Colonic mucosa (tissue), 4 donors: ENCODE data around the gene KLHL8. TPM values are rescaled to one million over a fixed set of nuclear protein-coding genes. Genes with fewer than 3 reads are reported as not detected.

ENCODE experiments used
- DNase-seq: peaks from one replicate; pipeline ENCODE4 v3.0.0-alpha.2; 2020
- H3K27ac ChIP-seq: fragments of 200-600 bp; one replicate; pipeline ENCODE4 v1.8.0; 2021
- H3K27me3 ChIP-seq: fragments of 200-600 bp; one replicate; pipeline ENCODE4 v1.8.0; 2021
- H3K36me3 ChIP-seq: fragments of 200-600 bp; one replicate; pipeline ENCODE4 v1.8.0; 2021
- H3K4me1 ChIP-seq: fragments of 200-600 bp; one replicate; pipeline ENCODE4 v1.8.0; 2021; ENCODE audit warnings: mild to moderate bottlenecking
- H3K4me3 ChIP-seq: fragments of 200-600 bp; one replicate; pipeline ENCODE4 v1.8.0; 2021
- H3K9ac ChIP-seq, 2 donors: one replicate each; pipeline ENCODE4 v1.7.0; 2013; ENCODE audit warnings: control low read depth in 2 of 2, low read depth in 2 of 2, low read length in 2 of 2
- H3K9me3 ChIP-seq: fragments of 200-600 bp; one replicate; pipeline ENCODE4 v1.8.0; 2021
- CTCF ChIP-seq: fragments of 200-600 bp; IDR thresholded peaks from one replicate; pipeline ENCODE4 v1.8.0; 2022; ENCODE audit warnings: antibody characterized with exemption, mild to moderate bottlenecking
- intact Hi-C: fragments of 100-400 bp; cut with DNase I; formaldehyde crosslinking; loops from one replicate; pipeline ENCODE4 v1.14.1; 2022
- total RNA-seq, 2 donors: library from RNA; stranded (reverse); fragmentation: NEBNext Ultra II Directional in 1 of 2; extraction: Animal tissue kit (Norgen Biotek cat#: 25700) in 1 of 2; gene quantifications; one replicate each; pipeline ENCODE4 v1.2.1, GENCODE V29; 2021
- donor health status: healthy.
- donor health status: DM: no; HTN: no; CAD: no.
- donor health status: DM: no; HTN: no; CAD: no.

KLHL8 gene
- total RNA-seq, 2 donors from 2014 or later = 19.5 to 19.7 TPM

- no peak for DNase-seq
- Histone ChIP-seq H3K9ac (no peak overlapping the region), H3K4me3 (no peak overlapping the region), H3K36me3 (no peaks in the 10 kb centered on the region), H3K27ac (no peak overlapping the region), H3K9me3 (no peaks in the 10 kb centered on the region), H3K4me1 (no peaks in the 10 kb centered on the region), H3K27me3 (no peaks in the 10 kb centered on the region)
- TF ChIP-seq CTCF = no peak
- intact Hi-C loops = no loop called here
Observed at GRCh38 chr4:87209182-87209581, 11.2 kb downstream of the KLHL8 start.

- Histone ChIP-seq H3K9ac (no peak overlapping the region), H3K4me1 (no peaks in the 10 kb centered on the region), H3K27ac (no peak overlapping the region), H3K4me3 (no peak overlapping the region), H3K36me3 (no peaks in the 10 kb centered on the region), H3K27me3 (no peaks in the 10 kb centered on the region), H3K9me3 (no peaks in the 10 kb centered on the region)
- intact Hi-C loops = no loop called here
- TF ChIP-seq CTCF = no peak
- no peak for DNase-seq
Observed at GRCh38 chr4:87204559-87204958, 15.9 kb downstream of the KLHL8 start.

GRCh38 chr4:87196927-87197326, 23.5 kb downstream of the KLHL8 start:
- intact Hi-C loops = no loop called here
- no peaks in the 10 kb centered on the region for H3K36me3 ChIP-seq
- H3K27me3 ChIP-seq = no peaks in the 10 kb centered on the region
- TF ChIP-seq CTCF = no peak
- no peak for DNase-seq
- no peaks in the 10 kb centered on the region for H3K9me3 ChIP-seq
- H3K27ac ChIP-seq = no peak overlapping the region
- H3K4me1 ChIP-seq = no peaks in the 10 kb centered on the region
- no peak overlapping the region for H3K4me3 ChIP-seq
- no peak overlapping the region for H3K9ac ChIP-seq

GRCh38 chr4:87196146-87196545, 24.3 kb downstream of the KLHL8 start:
- H3K4me1 ChIP-seq = no peaks in the 10 kb centered on the region

GRCh38 chr4:87193958-87194675, 26.3 kb downstream of the KLHL8 start:
- Histone ChIP-seq H3K9me3 (no peaks in the 10 kb centered on the region), H3K9ac (no peak overlapping the region), H3K27me3 (no peaks in the 10 kb centered on the region), H3K36me3 (no peaks in the 10 kb centered on the region), H3K27ac (no peak overlapping the region), H3K4me3 (no peak overlapping the region), H3K4me1 (no peaks in the 10 kb centered on the region)
- intact Hi-C loops = no loop called here
- no peak for TF ChIP-seq CTCF
- DNase-seq = no peak

More at GRCh38 chr4:87196146-87196545, 24.3 kb downstream of the KLHL8 start:
- no peak for DNase-seq
- no peak overlapping the region for H3K9ac ChIP-seq
- H3K27ac ChIP-seq = no peak overlapping the region
- TF ChIP-seq CTCF = no peak
- no peak overlapping the region for H3K4me3 ChIP-seq
- intact Hi-C loops = no loop called here
- no peaks in the 10 kb centered on the region for H3K9me3 ChIP-seq
- H3K36me3 ChIP-seq = no peaks in the 10 kb centered on the region
- H3K27me3 ChIP-seq = no peaks in the 10 kb centered on the region
